ENCODE results near the gene LRRN1.

GRCh38 chr3:3893590-3893989 is 94.4 kb downstream of the LRRN1 start:
- no peak for TF ChIP-seq GATA2 (IDR thresholded peaks at IDR 0.05; ENCODE audit: low read depth, low read length)
- no peak for TF ChIP-seq GATA3 (IDR thresholded peaks at IDR 0.05; ENCODE audit: low read depth, low read length)
